Renal cortex interstitium (tissue), 11 donors: ENCODE results near the gene DUOXA2. TPM values are rescaled to one million over a fixed set of nuclear protein-coding genes. Genes with fewer than 3 reads are reported as not detected.
"Not testable (repeated sequence)": the region's sequence is repeated elsewhere in the genome, so short reads cannot be mapped to it uniquely, and the experiment has no call there.

Source experiments
- DNase-seq, 11 donors: peaks; one replicate each; pipeline ENCODE4 v3.0.0-alpha.2; 2013; ENCODE audit warnings: low read depth in 9 of 11, low spot score in 4 of 11; ENCODE audit errors: extremely low read depth in 1 of 11
- polyA plus RNA-seq, 3 donors: library from polyadenylated mRNA; unstranded; fragments of 120-200 nt; gene quantifications; one replicate each; pipeline ENCODE4 v1.2.1, GENCODE V29; 2013; ENCODE audit not compliant: insufficient read length in 3 of 3

DUOXA2 gene
- polyA plus RNA-seq, 3 donors = not detected

- no peak for DNase-seq
Measured at GRCh38 chr15:45093622-45094357, 20.3 kb upstream of the DUOXA2 start.

- DNase-seq = no peak
Measured at GRCh38 chr15:45094358-45094730, 19.8 kb upstream of the DUOXA2 start.

- no peak for DNase-seq
Measured at GRCh38 chr15:45095661-45096060, 18.5 kb upstream of the DUOXA2 start.

GRCh38 chr15:45097466-45097865 is 16.7 kb upstream of the DUOXA2 start:
- DNase-seq = no peak

- no peak for DNase-seq
Measured at GRCh38 chr15:45099549-45100165, 14.5 kb upstream of the DUOXA2 start.

GRCh38 chr15:45100884-45101625 is 13.1 kb upstream of the DUOXA2 start:
- DNase-seq = no peak

- no peak for DNase-seq
Measured at GRCh38 chr15:45101749-45102148, 12.4 kb upstream of the DUOXA2 start.

GRCh38 chr15:45102226-45102625 is 11.9 kb upstream of the DUOXA2 start:
- DNase-seq = no peak

GRCh38 chr15:45104170-45104569 is 10.0 kb upstream of the DUOXA2 start:
- not testable (repeated sequence) for DNase-seq

- DNase-seq = no peak
Measured at GRCh38 chr15:45105586-45105985, 8.5 kb upstream of the DUOXA2 start.

- DNase-seq = no peak
Measured at GRCh38 chr15:45106002-45106790, 7.9 kb upstream of the DUOXA2 start.

- no peak for DNase-seq
Measured at GRCh38 chr15:45107941-45108630, 6.0 kb upstream of the DUOXA2 start.

- no peak for DNase-seq
Measured at GRCh38 chr15:45110256-45110820, 3.8 kb upstream of the DUOXA2 start.

- no peak for DNase-seq
Measured at GRCh38 chr15:45111390-45112142, 2.6 kb upstream of the DUOXA2 start.

GRCh38 chr15:45112143-45112590 is 2.0 kb upstream of the DUOXA2 start:
- DNase-seq = no peak

GRCh38 chr15:45112591-45113379 is 1.3 kb upstream of the DUOXA2 start:
- no peak for DNase-seq

- no peak for DNase-seq
Measured at GRCh38 chr15:45113380-45113990, 641 bp upstream of the DUOXA2 start.
